Duodenal mucosa (tissue), 2 donors: ENCODE data around the gene EDEM3.

Experiments used
- H3K27ac ChIP-seq: one replicate; pipeline ENCODE4 v1.7.0; 2013; ENCODE audit warnings: low read depth, low read length
- H3K27me3 ChIP-seq, 2 donors: one replicate each; pipeline ENCODE4 v1.7.0; 2013; ENCODE audit warnings: low read length in 2 of 2, control low read depth in 1 of 2; ENCODE audit not compliant: insufficient read depth in 2 of 2, control insufficient read depth in 1 of 2
- H3K36me3 ChIP-seq, 2 donors: one replicate each; pipeline ENCODE4 v1.7.0; 2013; ENCODE audit warnings: low read length in 2 of 2, control low read depth in 1 of 2; ENCODE audit not compliant: insufficient read depth in 2 of 2, control insufficient read depth in 1 of 2
- H3K4me1 ChIP-seq, 2 donors: one replicate each; pipeline ENCODE4 v1.7.0; 2013; ENCODE audit warnings: low read length in 2 of 2, control low read depth in 1 of 2; ENCODE audit not compliant: insufficient read depth in 2 of 2, control insufficient read depth in 1 of 2
- H3K4me3 ChIP-seq, 2 donors: one replicate each; pipeline ENCODE4 v1.7.0; 2013; ENCODE audit warnings: low read length in 2 of 2, low read depth in 1 of 2
- H3K9ac ChIP-seq, 2 donors: one replicate each; pipeline ENCODE4 v1.7.0; 2013; ENCODE audit warnings: low read length in 2 of 2, low read depth in 1 of 2
- H3K9me3 ChIP-seq, 2 donors: one replicate each; pipeline ENCODE4 v1.7.0; 2013; ENCODE audit warnings: low read length in 2 of 2, control low read depth in 1 of 2; ENCODE audit not compliant: control insufficient read depth in 1 of 2

EDEM3 gene

GRCh38 chr1:184743062-184743756 is 11.4 kb downstream of the EDEM3 start:
- Histone ChIP-seq H3K36me3 (no peaks in the 10 kb centered on the region), H3K4me3 (no peak overlapping the region), H3K27me3 (no peaks in the 10 kb centered on the region), H3K4me1 (peaks cover 21 to 41% of the 10 kb centered on the region in 2 donors), H3K9ac (no peak overlapping the region), H3K27ac (no peak overlapping the region), H3K9me3 (no peaks in the 10 kb centered on the region)

DNA sequence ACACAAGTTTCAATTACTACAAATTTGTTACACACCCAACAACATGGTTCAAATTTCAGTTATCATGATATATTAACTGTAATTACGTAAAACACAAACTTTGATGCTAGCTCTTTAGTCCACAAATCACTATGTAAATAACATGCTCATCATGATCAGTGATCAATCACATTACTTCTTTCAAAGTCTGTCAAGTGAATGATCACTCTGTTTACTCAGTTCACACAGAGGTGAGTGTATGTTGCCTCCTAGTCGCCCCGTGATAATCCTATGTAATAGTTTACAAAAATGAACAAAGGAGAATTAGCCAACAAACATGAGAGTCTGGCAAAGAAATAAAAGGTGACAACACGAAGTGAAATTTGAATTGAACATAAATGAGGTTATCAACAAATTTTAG is 14.3 kb downstream of the EDEM3 start:
- no peaks in the 10 kb centered on the region for H3K9me3 ChIP-seq
- H3K4me3 ChIP-seq = no peak overlapping the region
- H3K27me3 ChIP-seq = no peaks in the 10 kb centered on the region
- peaks cover 6 to 21% of the 10 kb centered on the region in 2 donors for H3K4me1 ChIP-seq
- peaks cover 0 to 18% of the 10 kb centered on the region in 2 donors for H3K36me3 ChIP-seq
- H3K27ac ChIP-seq = no peak overlapping the region
- no peak overlapping the region for H3K9ac ChIP-seq

DNA sequence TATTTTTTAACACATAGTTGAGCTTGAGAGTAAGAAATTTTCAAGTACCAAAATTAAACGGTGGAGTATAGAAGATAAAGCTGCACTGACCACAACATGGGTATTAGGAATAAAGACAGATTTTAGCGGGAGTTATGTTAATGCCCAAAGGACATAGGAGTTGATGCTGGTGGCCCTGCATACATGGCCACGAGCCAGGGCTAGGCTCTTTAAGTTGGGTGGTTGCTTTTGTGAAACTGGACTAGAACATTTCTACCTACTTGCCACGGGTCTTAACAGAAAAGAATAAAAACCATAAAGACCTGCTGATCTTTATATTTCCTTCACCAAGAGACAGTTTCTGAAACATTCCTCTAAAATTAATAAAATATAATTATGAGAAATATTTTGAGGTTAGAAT is 14.9 kb downstream of the EDEM3 start:
- Histone ChIP-seq H3K4me1 (peaks cover under 1 to 17% of the 10 kb centered on the region in 2 donors), H3K9me3 (no peaks in the 10 kb centered on the region), H3K9ac (no peak overlapping the region), H3K27ac (no peak overlapping the region), H3K36me3 (peaks cover 0 to 23% of the 10 kb centered on the region in 2 donors), H3K4me3 (no peak overlapping the region), H3K27me3 (no peaks in the 10 kb centered on the region)

DNA sequence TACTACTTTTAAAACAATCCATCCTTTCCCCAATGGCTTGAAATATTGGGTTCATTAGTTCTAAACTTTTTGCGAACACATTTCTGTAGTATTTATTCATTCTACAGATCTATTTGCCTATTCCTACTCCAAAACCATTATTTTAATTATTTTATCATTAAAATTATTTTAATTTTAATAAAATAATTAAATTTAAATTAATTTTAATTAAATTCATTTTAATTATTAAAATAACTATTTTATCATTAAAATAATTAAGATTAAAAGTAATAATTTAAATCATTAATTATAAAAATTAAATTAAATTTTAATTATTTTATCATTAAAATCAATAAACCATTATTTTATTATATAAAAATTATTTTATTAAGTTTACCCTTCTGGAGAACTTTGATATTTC is 15.6 kb downstream of the EDEM3 start:
- Histone ChIP-seq H3K9ac (no peak overlapping the region), H3K36me3 (peaks cover 0 to 26% of the 10 kb centered on the region in 2 donors), H3K4me3 (no peak overlapping the region), H3K9me3 (no peaks in the 10 kb centered on the region), H3K27ac (no peak overlapping the region), H3K27me3 (no peaks in the 10 kb centered on the region), H3K4me1 (peaks cover 0 to 11% of the 10 kb centered on the region in 2 donors)

- Histone ChIP-seq H3K4me1 (peaks cover 0 to 6% of the 10 kb centered on the region in 2 donors), H3K27ac (no peak overlapping the region), H3K9me3 (no peaks in the 10 kb centered on the region), H3K9ac (no peak overlapping the region), H3K4me3 (no peak overlapping the region), H3K36me3 (peaks cover 3 to 57% of the 10 kb centered on the region in 2 donors), H3K27me3 (no peaks in the 10 kb centered on the region)
These were observed 19.7 kb downstream of the EDEM3 start for GRCh38 chr1:184734980-184735379.

DNA sequence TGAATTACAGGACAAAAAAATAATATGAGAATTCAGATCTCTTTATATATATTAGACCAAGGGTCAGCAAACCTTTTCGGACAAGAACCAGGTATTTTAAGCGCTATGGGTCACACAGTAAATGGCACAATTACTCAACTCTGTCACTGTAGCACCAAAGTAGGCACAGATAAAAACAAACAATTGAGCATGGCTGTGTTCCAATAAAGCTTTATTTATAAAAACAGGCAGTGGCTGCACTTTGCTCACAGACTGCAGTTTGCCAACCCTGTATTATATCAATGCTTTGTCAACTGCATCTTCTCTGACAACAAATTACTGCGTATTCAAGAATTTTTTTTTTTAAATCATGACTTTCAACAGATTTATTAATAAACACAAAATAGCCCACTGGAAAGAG is 29.8 kb downstream of the EDEM3 start:
- Histone ChIP-seq H3K36me3 (peaks cover 12 to 52% of the 10 kb centered on the region in 2 donors), H3K27ac (no peak overlapping the region)

DNA sequence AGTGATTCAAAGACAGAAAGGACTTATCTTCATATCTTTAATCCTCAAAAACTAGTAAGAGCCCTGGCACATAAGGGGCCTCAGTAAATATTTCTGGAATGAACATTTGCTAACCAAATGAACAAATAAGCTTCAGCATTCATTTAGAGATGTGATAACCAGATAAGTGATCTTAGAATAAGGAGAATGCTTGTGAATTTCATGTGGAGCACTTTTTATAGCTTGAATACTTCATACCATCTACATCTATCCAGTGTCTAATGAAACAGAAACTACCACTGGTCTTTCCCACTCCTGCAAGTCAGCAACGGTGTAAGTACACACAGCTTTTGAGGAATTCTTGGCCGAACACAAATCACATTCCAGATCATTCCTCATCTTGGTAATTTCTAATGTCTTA is 38.5 kb downstream of the EDEM3 start:
- Histone ChIP-seq H3K27me3 (no peaks in the 10 kb centered on the region), H3K4me1 (no peaks in the 10 kb centered on the region), H3K4me3 (no peak overlapping the region), H3K36me3 (peaks cover 35 to 76% of the 10 kb centered on the region in 2 donors), H3K9ac (no peak overlapping the region), H3K27ac (no peak overlapping the region), H3K9me3 (no peaks in the 10 kb centered on the region)

More for the DNA sequence above, 29.8 kb downstream of the EDEM3 start:
- Histone ChIP-seq H3K4me3 (no peak overlapping the region), H3K27me3 (no peaks in the 10 kb centered on the region), H3K9me3 (no peaks in the 10 kb centered on the region), H3K4me1 (no peaks in the 10 kb centered on the region), H3K9ac (no peak overlapping the region)

DNA sequence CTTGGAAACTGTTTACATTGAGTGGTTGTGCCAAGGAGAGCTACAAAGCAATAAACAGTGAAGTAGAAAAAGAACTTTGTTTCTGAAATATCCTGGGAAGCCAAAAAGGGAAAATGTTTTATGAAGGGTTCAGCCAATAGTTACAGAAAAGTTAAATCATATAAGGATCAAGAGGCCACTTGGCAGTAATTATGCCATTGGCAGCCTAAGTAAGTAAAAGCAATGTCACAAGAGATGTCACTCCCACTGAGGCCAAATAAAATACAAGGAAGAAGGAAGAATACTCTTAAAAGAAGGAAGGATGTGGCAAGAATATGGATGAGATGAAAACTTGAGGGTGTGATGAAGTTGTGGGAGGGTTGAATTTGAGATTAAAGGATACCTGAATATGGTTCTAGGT is 45.2 kb downstream of the EDEM3 start:
- no peak overlapping the region for H3K4me3 ChIP-seq
- H3K27ac ChIP-seq = no peak overlapping the region
- no peaks in the 10 kb centered on the region for H3K4me1 ChIP-seq
- H3K27me3 ChIP-seq = no peaks in the 10 kb centered on the region
- H3K36me3 ChIP-seq = peaks cover 20 to 81% of the 10 kb centered on the region in 2 donors
- H3K9me3 ChIP-seq = no peaks in the 10 kb centered on the region
- no peak overlapping the region for H3K9ac ChIP-seq

GRCh38 chr1:184708084-184708676 is 46.5 kb downstream of the EDEM3 start:
- no peaks in the 10 kb centered on the region for H3K4me1 ChIP-seq
- H3K27ac ChIP-seq = no peak overlapping the region
- H3K9me3 ChIP-seq = no peaks in the 10 kb centered on the region
- no peak overlapping the region for H3K4me3 ChIP-seq
- no peak overlapping the region for H3K9ac ChIP-seq
- no peaks in the 10 kb centered on the region for H3K27me3 ChIP-seq
- peaks cover 18 to 83% of the 10 kb centered on the region in 2 donors for H3K36me3 ChIP-seq

DNA sequence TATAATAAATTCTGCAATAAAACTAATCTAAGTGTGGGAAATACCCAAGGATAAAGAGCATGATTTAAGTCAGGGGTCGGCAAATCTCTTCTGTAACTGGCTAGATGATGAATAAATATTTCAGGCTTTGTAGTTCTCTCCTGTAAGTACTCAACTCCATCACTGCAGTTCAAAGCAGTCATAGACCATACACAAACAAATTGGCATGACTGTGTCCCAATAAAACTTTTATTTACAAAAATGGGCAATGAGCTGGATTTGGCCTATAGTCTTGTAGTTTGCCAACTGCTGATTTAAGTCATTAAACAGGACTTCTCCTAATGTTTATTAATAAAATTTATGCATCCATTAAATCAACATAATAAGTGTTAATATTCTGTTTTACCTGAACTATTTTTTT is 49.4 kb downstream of the EDEM3 start:
- H3K4me1 ChIP-seq = no peaks in the 10 kb centered on the region
- H3K27ac ChIP-seq = no peak overlapping the region
- no peak overlapping the region for H3K9ac ChIP-seq
- H3K9me3 ChIP-seq = no peaks in the 10 kb centered on the region
- H3K36me3 ChIP-seq = peaks cover 31 to 76% of the 10 kb centered on the region in 2 donors
- no peak overlapping the region for H3K4me3 ChIP-seq
- H3K27me3 ChIP-seq = no peaks in the 10 kb centered on the region
